WTC11 (cell line): ENCODE measurements around the gene MSANTD1. TPM values are rescaled to one million over a fixed set of nuclear protein-coding genes. Genes with fewer than 3 reads are reported as not detected.

Source experiments
- ATAC-seq: fragments of 200-7000 bp; cut with Tn5 transposase; 2 replicates; pipeline ENCODE4 v1.10.0; 2021; ENCODE audit warnings: mild to moderate bottlenecking, moderate library complexity
- CTCF ChIA-PET: fragments of 300-600 bp; sonication (Branson Sonifier 250); formaldehyde crosslinking; loops from one replicate; lab custom pipeline; 2021; ENCODE audit warnings: antibody characterized with exemption; lab: Charles Lee
- POLR2A ChIA-PET: fragments of 350-600 bp; sonication (Branson Sonifier 250); formaldehyde crosslinking; loops from one replicate; lab custom pipeline; 2021; ENCODE audit warnings: antibody characterized with exemption; lab: Charles Lee
- DNase-seq: peaks from one replicate; pipeline ENCODE4 v3.0.0; 2021; ENCODE audit warnings: low spot score
- H3K27ac Mint-ChIP-seq: 2 replicates; pipeline ENCODE4 v1.8.0; 2021; ENCODE audit warnings: mixed read lengths
- H3K27me3 Mint-ChIP-seq: 2 replicates; pipeline ENCODE4 v1.8.0; 2021; ENCODE audit warnings: low read depth, mild to moderate bottlenecking, moderate library complexity, mixed read lengths
- H3K36me3 Mint-ChIP-seq: 2 replicates; pipeline ENCODE4 v1.8.0; 2021; ENCODE audit warnings: mixed read lengths
- H3K4me1 Mint-ChIP-seq: 2 replicates; pipeline ENCODE4 v1.8.0; 2022; ENCODE audit warnings: mixed read lengths
- H3K4me3 Mint-ChIP-seq: 2 replicates; pipeline ENCODE4 v1.8.0; 2021; ENCODE audit warnings: mild to moderate bottlenecking, moderate library complexity, mixed read lengths
- H3K9me3 Mint-ChIP-seq: 2 replicates; pipeline ENCODE4 v1.8.0; 2021; ENCODE audit warnings: mixed read lengths
- AR ChIP-seq: fragments of 250-450 bp; sonication (Bioruptor Pico); IDR thresholded peaks from 2 replicates; pipeline ENCODE4 v1.9.0; 2021; ENCODE audit warnings: mild to moderate bottlenecking
- CDX4 ChIP-seq: fragments of 250-450 bp; sonication (Bioruptor Pico); IDR thresholded peaks from 2 replicates; pipeline ENCODE4 v1.9.0; 2021; ENCODE audit warnings: moderate library complexity, mild to moderate bottlenecking, inconsistent platforms, borderline replicate concordance
- CREM ChIP-seq: sonication (generic); formaldehyde crosslinking; IDR thresholded peaks from 2 replicates; pipeline ENCODE4 v1.8.1; 2022; ENCODE audit warnings: mild to moderate bottlenecking, missing genetic modification reagents, moderate library complexity
- E2F1 ChIP-seq: sonication (generic); formaldehyde crosslinking; IDR thresholded peaks from 2 replicates; pipeline ENCODE4 v1.8.0; 2022; ENCODE audit warnings: mild to moderate bottlenecking, missing genetic modification reagents
- ESRRA ChIP-seq: sonication (generic); formaldehyde crosslinking; IDR thresholded peaks from 2 replicates; pipeline ENCODE4 v1.8.1; 2022; ENCODE audit warnings: mild to moderate bottlenecking, missing genetic modification reagents, borderline replicate concordance
- ETV6 ChIP-seq: sonication (generic); formaldehyde crosslinking; IDR thresholded peaks from 2 replicates; pipeline ENCODE4 v1.8.1; 2022; ENCODE audit warnings: mild to moderate bottlenecking, missing genetic modification reagents
- FOXJ3 ChIP-seq: sonication (generic); formaldehyde crosslinking; IDR thresholded peaks from 2 replicates; pipeline ENCODE4 v1.9.0; 2021; ENCODE audit warnings: missing genetic modification reagents, mild to moderate bottlenecking, borderline replicate concordance
- FOXK1 ChIP-seq: sonication (generic); formaldehyde crosslinking; IDR thresholded peaks from 2 replicates; pipeline ENCODE4 v1.8.0; 2022; ENCODE audit warnings: mild to moderate bottlenecking, moderate library complexity, missing genetic modification reagents
- GABPB1 ChIP-seq: sonication (generic); formaldehyde crosslinking; IDR thresholded peaks from 2 replicates; pipeline ENCODE4 v1.8.1; 2023; ENCODE audit warnings: mild to moderate bottlenecking, missing genetic modification reagents
- JAZF1 ChIP-seq: fragments of 250-450 bp; sonication (Bioruptor Pico); IDR thresholded peaks from 2 replicates; pipeline ENCODE4 v1.9.0; 2021; ENCODE audit warnings: moderate library complexity, mild to moderate bottlenecking, inconsistent platforms
- MXD4 ChIP-seq: fragments of 250-450 bp; sonication (Bioruptor Pico); IDR thresholded peaks from 2 replicates; pipeline ENCODE4 v1.8.0; 2021; ENCODE audit warnings: mild to moderate bottlenecking, moderate library complexity, borderline replicate concordance
- NR2C2 ChIP-seq: sonication (generic); formaldehyde crosslinking; IDR thresholded peaks from 2 replicates; pipeline ENCODE4 v1.8.0; 2022; ENCODE audit warnings: mild to moderate bottlenecking, missing genetic modification reagents
- OVOL2 ChIP-seq: fragments of 250-450 bp; sonication (Bioruptor Pico); IDR thresholded peaks from 2 replicates; pipeline ENCODE4 v1.9.0; 2021; ENCODE audit warnings: mild to moderate bottlenecking, borderline replicate concordance
- PREB ChIP-seq: sonication (generic); formaldehyde crosslinking; IDR thresholded peaks from 2 replicates; pipeline ENCODE4 v1.8.1; 2022; ENCODE audit warnings: mild to moderate bottlenecking, missing genetic modification reagents, moderate library complexity, borderline replicate concordance
- PRRX2 ChIP-seq: fragments of 250-450 bp; sonication (Bioruptor Pico); IDR thresholded peaks from 2 replicates; pipeline ENCODE4 v1.8.0; 2021; ENCODE audit warnings: mild to moderate bottlenecking
- RELA ChIP-seq: sonication (generic); formaldehyde crosslinking; IDR thresholded peaks from 2 replicates; pipeline ENCODE4 v1.8.1; 2022; ENCODE audit warnings: missing genetic modification reagents, mild to moderate bottlenecking, borderline replicate concordance
- STAT6 ChIP-seq: sonication (generic); formaldehyde crosslinking; conservative IDR thresholded peaks from 2 replicates; pipeline ENCODE4 v1.8.1; 2023; ENCODE audit warnings: mild to moderate bottlenecking, low read depth, missing genetic modification reagents, moderate library complexity
- TEAD1 ChIP-seq: sonication (generic); formaldehyde crosslinking; IDR thresholded peaks from 2 replicates; pipeline ENCODE4 v1.8.0; 2022; ENCODE audit warnings: mild to moderate bottlenecking, missing genetic modification reagents
- ZMAT4 ChIP-seq: fragments of 250-450 bp; sonication (Bioruptor Pico); IDR thresholded peaks from 2 replicates; pipeline ENCODE4 v1.9.0; 2021; ENCODE audit warnings: mild to moderate bottlenecking
- ZNF219 ChIP-seq: sonication (generic); formaldehyde crosslinking; IDR thresholded peaks from 2 replicates; pipeline ENCODE4 v1.8.0; 2023; ENCODE audit warnings: missing genetic modification reagents, mild to moderate bottlenecking, borderline replicate concordance
- ZNF425 ChIP-seq: fragments of 250-450 bp; sonication (Bioruptor Pico); conservative IDR thresholded peaks from 2 replicates; pipeline ENCODE4 v1.9.0; 2021; ENCODE audit warnings: mild to moderate bottlenecking
- total RNA-seq: library from RNA; stranded (reverse); gene quantifications from 3 replicates; pipeline ENCODE4 v1.2.3, GENCODE V29; 2021

Gene MSANTD1
- total RNA-seq, 1 experiment from 2014 or later = 0.98 TPM

GRCh38 chr4:3246458-3247398 lies 2.2 kb upstream of the MSANTD1 start (continued):
- TF ChIP-seq ZNF425 (no peak), ZMAT4 (CRISPR knock-in tag) (no peak), AR (CRISPR knock-in tag) (no peak), E2F1 (CRISPR knock-in tag) (no peak), PREB (CRISPR knock-in tag) (no peak), GABPB1 (CRISPR knock-in tag) (no peak)

- DNase-seq (no peak), ATAC-seq (no peak)
- CTCF ChIA-PET = interaction anchor here (1.1 to 2.2 kb wide), 2 partner anchors 14 to 71 kb away, joined by 3 to 11 read pairs; no protein-coding TSS in a partner anchor
- no peak overlapping the region for H3K4me3 Mint-ChIP-seq
- no peaks in the 10 kb centered on the region for H3K27me3 Mint-ChIP-seq
- H3K27ac Mint-ChIP-seq = no peak overlapping the region
- H3K36me3 Mint-ChIP-seq = no peaks in the 10 kb centered on the region
- POLR2A ChIA-PET = no interaction called here
- peaks cover 15% of the 10 kb centered on the region for H3K4me1 Mint-ChIP-seq
- no peaks in the 10 kb centered on the region for H3K9me3 Mint-ChIP-seq
- TF ChIP-seq OVOL2 (CRISPR knock-in tag) (no peak), FOXK1 (CRISPR knock-in tag) (no peak), PRRX2 (CRISPR knock-in tag) (no peak), STAT6 (CRISPR knock-in tag) (no peak), MXD4 (CRISPR knock-in tag) (no peak), RELA (no peak), JAZF1 (no peak), CDX4 (CRISPR knock-in tag) (no peak), CREM (CRISPR knock-in tag) (no peak), ESRRA (CRISPR knock-in tag) (no peak), ETV6 (CRISPR knock-in tag) (no peak), ZNF219 (no peak), PREB (CRISPR knock-in tag) (no peak), TEAD1 (CRISPR knock-in tag) (no peak), NR2C2 (CRISPR knock-in tag) (no peak), FOXJ3 (CRISPR knock-in tag) (no peak)
These were observed 1.4 kb upstream of the MSANTD1 start for GRCh38 chr4:3247399-3248177.
